Panc1 (cell line): ENCODE results near the gene MBD3.

Experiments
- CTCF ChIP-seq: fragments of 450-650 bp; IDR thresholded peaks from 2 replicates; pipeline ENCODE4 v1.5.1; 2017; ENCODE audit warnings: mild to moderate bottlenecking
- POLR2AphosphoS5 ChIP-seq: IDR thresholded peaks from 2 replicates; pipeline ENCODE4 v1.6.1; 2012; ENCODE audit warnings: mild to moderate bottlenecking, low read depth, low read length, moderate library complexity
- SIN3A ChIP-seq: IDR thresholded peaks from 2 replicates; pipeline ENCODE4 v1.6.1; 2012; ENCODE audit warnings: low read depth, mild to moderate bottlenecking, low read length, moderate library complexity, borderline replicate concordance; ENCODE audit not compliant: insufficient read depth

DNA sequence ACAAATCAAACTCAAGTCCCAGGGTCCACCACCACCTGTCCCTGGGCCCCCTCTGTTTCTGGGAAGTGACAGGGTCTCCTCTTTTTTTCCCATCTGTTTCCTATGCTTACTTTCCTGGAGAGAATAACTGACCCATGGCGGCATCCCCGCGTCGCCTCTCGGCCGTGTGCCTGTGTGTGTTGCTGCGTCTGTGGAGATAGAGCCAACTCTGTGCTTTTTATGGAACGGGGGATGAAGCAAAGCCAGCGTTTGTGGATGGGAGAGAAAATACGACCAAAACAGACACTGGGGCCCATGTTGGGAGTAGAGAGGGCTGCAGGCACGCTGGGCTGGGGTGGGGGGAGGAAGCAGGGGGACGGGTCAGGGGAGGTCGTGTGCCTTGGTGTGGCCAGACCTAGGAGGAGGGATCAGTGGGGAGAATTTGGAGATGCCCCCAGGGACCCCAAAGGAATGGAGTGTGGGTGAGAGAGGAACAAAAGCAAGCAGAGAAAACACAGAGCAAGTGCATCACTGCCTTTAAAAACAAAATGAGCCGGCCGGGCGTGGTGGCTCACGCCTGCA, 52.2 kb downstream of the MBD3 start:
- TF ChIP-seq POLR2AphosphoS5 (no peak), CTCF (no peak), SIN3A (no peak)
